Peyer's patch (tissue), 4 donors: ENCODE measurements around the gene ABHD11.

Experiments used
- POLR2A ChIP-seq, 2 donors: fragments of 450-650 bp; IDR thresholded peaks; one replicate each; pipeline ENCODE4 v1.5.1; 2017; ENCODE audit warnings: antibody characterized with exemption in 2 of 2, mild to moderate bottlenecking in 2 of 2, moderate library complexity in 2 of 2
- TF ChIP-seq, protein P1 (sequence below), 6 experiments: fragments of 450-650 bp in 4 of 6; fragments of 200-600 bp in 2 of 6; sonication (generic) in 1 of 6; IDR thresholded peaks; one replicate each; pipeline ENCODE4 v1.5.1; 2017 to 2019; ENCODE audit warnings: antibody characterized with exemption in 6 of 6, mild to moderate bottlenecking in 3 of 6, moderate library complexity in 1 of 6

DNA sequence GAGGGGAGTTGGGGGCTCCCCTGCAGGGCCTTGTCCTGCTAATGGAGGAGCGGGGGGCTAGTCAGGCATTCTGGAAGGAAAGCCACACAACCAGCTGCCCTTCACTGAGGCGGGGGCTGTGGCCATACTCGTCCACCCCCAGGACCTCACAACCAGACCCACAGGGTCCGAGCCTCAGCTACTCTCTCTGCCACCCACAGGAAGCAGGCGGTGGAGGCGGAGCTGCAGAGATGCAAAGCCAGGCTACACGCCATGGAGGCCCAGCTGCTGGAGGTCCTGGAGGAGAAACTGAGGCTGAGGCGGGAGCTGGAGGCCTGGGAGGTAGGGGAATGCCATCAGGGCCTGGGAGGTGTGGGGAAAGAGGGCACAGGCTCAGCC, 3.1 kb downstream of the ABHD11 start:
- TF ChIP-seq, protein P1, sequence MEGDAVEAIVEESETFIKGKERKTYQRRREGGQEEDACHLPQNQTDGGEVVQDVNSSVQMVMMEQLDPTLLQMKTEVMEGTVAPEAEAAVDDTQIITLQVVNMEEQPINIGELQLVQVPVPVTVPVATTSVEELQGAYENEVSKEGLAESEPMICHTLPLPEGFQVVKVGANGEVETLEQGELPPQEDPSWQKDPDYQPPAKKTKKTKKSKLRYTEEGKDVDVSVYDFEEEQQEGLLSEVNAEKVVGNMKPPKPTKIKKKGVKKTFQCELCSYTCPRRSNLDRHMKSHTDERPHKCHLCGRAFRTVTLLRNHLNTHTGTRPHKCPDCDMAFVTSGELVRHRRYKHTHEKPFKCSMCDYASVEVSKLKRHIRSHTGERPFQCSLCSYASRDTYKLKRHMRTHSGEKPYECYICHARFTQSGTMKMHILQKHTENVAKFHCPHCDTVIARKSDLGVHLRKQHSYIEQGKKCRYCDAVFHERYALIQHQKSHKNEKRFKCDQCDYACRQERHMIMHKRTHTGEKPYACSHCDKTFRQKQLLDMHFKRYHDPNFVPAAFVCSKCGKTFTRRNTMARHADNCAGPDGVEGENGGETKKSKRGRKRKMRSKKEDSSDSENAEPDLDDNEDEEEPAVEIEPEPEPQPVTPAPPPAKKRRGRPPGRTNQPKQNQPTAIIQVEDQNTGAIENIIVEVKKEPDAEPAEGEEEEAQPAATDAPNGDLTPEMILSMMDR (IDR thresholded peaks at IDR 0.05): no peak
- no peak for TF ChIP-seq POLR2A (IDR thresholded peaks at IDR 0.05)
